Right kidney (tissue), 1 donor: Measurements from ENCODE around the gene DCDC2C.

Experiments
- DNase-seq: peaks from one replicate; pipeline ENCODE4 v3.0.0-alpha.2; 2016

Gene DCDC2C

GRCh38 chr2:3672861-3673678, 30.3 kb upstream of the DCDC2C start:
- DNase-seq: no peak

- DNase-seq: no peak
These were observed 29.1 kb upstream of the DCDC2C start for GRCh38 chr2:3674066-3674845.

- no peak for DNase-seq
These were observed 27.7 kb upstream of the DCDC2C start for GRCh38 chr2:3675687-3676086.

GRCh38 chr2:3677436-3677835, 25.9 kb upstream of the DCDC2C start:
- DNase-seq: no peak

GRCh38 chr2:3678212-3678611, 25.2 kb upstream of the DCDC2C start:
- no peak for DNase-seq

GRCh38 chr2:3679180-3679579, 24.2 kb upstream of the DCDC2C start:
- DNase-seq: no peak

DNA sequence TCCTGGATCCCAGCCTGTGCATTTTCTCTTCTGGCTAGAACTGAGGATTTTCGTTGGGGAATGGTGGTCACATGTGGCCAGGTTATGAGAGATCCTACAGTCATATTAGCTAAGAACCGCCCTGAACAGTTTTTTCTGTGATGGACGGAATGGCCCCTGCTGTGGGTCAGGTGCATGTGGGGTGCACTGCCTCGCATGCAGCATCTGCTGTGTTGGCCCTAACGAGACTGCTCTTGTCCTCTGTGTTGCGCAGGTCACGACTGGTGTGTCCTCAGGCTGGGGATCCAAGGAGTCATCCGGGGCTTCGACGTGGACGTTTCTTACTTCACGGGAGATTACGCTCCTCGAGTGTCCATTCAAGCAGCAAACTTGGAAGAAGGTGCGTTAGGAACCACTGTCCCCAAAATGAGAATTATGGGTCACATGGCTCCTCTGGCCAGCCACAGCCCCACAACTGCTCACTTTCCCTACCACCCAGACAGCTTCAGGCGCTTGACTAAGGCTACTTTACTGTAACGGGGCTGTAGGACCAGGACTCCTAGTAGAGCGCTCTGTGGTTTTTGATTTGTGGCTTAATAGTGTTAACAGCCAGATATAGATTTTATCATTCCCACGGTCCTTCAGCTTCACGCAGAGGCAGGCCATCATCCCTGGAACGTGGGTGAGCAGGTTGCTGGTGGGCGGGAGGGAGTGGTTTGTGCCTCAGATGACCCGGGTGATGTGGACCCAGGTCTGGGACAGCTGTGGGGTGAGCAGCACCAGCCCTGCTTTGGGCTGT, 23.6 kb upstream of the DCDC2C start:
- no peak for DNase-seq

DNA sequence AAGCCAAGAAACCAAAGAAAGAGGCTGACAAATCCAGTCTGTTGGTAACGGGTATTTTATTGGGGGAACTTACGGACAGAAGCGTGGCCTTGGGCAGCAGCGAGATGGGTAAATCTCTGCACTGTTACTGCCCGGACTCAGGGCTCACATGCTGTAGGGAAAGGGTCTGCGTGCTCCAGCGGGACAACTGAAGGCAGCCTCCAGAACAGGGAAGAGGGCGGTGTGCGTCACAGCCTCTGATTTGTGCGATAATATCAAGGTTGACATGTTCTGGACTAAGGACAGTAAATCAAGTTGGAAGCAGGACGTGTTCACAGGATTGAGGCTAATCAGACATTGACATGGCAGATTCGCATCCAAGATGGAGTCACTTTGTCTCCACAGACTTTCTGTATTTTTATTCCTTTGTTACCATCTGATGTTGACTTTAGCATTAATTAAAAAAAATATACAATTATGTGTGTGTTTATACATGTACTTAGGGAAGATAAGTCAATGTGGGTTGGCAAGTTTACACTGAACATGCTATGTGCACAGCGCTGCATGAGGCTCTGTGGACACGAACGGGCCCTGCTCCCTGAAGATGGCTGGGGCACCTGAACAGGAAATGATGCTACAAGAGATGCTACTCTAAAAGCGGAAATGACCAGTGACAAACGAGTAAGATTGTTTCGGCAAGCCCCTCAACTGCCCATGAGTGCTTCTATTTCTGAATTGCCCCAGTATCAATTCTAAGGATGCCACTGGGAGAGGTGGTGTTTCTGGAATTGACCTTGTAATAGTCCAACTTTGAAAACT, 22.6 kb upstream of the DCDC2C start:
- DNase-seq: no peak

GRCh38 chr2:3681625-3682024, 21.8 kb upstream of the DCDC2C start:
- DNase-seq: no peak

- DNase-seq: no peak
These were observed 20.6 kb upstream of the DCDC2C start for GRCh38 chr2:3682811-3683210.

- DNase-seq: no peak
These were observed 19.5 kb upstream of the DCDC2C start for GRCh38 chr2:3683748-3684454.

GRCh38 chr2:3689998-3690748, 13.2 kb upstream of the DCDC2C start:
- no peak for DNase-seq

- no peak for DNase-seq
These were observed 11.0 kb upstream of the DCDC2C start for GRCh38 chr2:3692375-3692774.

GRCh38 chr2:3696545-3696944, 6.8 kb upstream of the DCDC2C start:
- no peak for DNase-seq

GRCh38 chr2:3701071-3701470, 2.3 kb upstream of the DCDC2C start:
- DNase-seq: no peak

DNA sequence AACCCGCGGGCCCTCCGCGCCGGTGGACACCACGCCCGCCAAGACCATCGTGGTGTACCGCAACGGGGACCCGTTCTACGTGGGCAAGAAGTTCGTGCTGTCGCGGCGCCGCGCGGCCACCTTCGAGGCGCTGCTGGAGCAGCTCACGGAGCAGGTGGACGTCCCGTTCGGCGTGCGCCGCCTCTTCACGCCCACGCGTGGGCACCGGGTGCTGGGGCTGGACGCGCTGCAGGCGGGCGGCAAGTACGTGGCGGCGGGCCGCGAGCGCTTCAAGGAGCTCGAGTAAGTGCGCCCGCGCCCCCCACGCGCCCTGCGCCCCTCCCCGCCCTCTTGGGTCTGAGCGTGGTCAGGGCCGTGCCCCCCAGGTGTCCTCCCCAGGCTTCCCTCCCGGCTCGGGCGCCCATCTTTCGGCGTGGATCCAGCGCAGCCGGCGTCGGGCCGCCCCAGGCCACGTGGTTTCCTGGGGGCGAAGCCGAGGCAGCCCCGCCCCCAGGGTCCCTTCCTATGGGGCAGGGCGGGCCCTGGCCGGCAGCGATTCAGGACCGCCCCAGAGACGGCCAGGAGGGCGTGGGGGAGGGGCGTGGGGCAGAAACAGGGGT, 481 bp downstream of the DCDC2C start:
- DNase-seq: peak; percentile 42

- no peak for DNase-seq
These were observed 1.3 kb downstream of the DCDC2C start for GRCh38 chr2:3704692-3705091.

DNA sequence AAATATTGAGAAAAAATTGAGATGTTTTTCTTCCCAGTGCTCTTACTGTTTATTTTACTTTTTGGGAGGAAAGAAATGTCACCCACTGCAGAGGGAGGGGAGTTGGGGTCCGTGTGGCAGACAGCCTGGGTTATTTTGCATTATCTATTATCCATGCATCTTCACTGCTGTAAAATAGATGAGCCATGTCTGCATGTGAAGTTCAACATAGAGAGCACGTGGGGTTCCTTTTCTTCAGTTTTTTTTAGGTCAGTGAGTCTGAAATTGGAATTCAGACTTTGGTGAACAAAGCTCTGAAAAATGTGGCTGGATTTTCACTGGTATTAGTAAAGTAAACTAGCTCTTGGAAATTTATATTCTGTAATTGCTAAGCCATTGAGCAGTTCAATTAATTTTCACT, 2.4 kb downstream of the DCDC2C start:
- no peak for DNase-seq

DNA sequence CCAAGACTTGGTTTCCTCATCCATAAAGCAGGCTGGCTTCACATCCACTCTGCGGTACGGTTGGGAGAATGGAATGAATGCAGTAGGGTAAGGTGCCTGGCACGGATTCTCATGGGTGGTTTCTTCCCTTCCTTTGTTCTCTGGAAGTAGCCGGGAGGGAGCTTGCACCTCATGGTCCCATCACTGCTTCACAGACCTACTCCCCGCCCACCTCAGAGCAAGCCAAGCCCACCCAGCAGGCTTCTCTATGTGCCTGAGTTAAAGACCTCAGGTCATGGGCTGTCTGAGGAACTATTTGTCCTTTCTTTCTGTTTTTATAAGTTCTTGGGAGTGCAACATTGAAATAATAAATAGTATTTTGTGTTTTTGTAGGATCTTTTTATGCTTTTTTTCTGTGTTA, 3.5 kb downstream of the DCDC2C start:
- DNase-seq: no peak

DNA sequence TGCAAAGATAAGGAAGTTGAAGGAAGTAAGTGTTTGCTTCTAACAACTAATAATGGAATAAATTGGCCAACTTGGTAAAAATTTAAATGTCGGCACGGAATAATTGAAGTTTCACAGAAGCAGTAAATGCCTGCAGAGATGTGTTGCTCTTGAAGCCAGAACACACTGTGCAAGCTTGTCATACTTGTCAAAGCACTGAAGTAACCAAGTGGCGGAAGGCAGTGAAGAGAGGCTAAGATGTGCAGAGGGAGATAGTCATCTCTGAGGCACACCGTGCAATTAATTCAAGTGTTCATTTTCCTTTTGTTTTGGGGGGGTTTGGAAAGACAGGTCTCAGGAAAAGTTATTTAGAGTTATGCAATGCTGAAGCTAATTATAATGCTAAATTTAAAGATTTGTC, 5.2 kb downstream of the DCDC2C start:
- no peak for DNase-seq
